NOMO-1 treated with DMSO at 0.1 percent for 48 hours (cell line): ENCODE measurements around the gene MMP28.

Experiments used
- DNase-seq: peaks from one replicate; lab custom pipeline; 2025; ENCODE audit not compliant: unreplicated experiment; lab: John Stamatoyannopoulos, UW

The MMP28 gene, protein sequence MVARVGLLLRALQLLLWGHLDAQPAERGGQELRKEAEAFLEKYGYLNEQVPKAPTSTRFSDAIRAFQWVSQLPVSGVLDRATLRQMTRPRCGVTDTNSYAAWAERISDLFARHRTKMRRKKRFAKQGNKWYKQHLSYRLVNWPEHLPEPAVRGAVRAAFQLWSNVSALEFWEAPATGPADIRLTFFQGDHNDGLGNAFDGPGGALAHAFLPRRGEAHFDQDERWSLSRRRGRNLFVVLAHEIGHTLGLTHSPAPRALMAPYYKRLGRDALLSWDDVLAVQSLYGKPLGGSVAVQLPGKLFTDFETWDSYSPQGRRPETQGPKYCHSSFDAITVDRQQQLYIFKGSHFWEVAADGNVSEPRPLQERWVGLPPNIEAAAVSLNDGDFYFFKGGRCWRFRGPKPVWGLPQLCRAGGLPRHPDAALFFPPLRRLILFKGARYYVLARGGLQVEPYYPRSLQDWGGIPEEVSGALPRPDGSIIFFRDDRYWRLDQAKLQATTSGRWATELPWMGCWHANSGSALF

DNA sequence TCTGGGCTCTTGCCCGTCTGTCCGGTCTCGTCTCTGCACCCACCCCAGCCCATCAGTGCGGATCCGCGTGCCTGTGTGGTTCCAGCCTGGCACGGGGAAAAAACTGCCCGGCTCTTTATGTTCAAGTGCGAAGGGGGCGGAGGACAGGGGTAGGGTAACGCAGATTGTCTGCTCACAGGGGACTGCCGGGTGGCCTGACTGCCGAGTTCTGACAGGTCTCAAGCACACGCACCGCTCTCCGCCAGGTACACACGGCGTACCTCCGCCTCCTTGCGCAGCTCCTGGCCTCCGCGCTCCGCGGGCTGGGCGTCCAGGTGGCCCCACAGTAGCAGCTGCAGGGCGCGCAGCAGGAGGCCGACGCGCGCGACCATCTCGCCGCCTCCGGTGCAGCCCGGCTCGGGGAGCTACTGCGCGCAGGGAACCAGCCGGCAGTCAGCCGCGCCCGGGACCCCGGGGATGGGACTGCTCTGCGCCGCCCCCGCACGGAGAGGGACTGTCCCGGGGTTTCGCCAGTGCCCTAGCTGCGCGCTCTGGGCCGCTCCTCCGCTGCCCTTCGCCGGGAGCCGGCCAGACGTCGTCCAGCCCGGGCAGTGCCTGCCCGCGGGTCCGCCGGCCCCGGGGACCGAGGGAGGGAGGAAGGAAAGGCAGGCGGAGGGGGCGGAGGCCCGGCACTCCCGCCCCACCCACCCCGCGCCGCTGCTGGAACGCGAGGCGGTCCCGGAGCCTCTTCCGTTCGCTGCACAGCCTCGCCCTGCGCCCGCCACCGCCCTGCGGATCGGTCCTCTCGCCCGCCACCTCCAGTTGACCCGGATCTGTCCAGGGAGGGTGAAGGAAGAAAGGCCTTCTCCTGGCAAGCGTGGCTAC is at the start of gene MMP28:
Gene MMP28, minus strand, starts transcription at position 635 of the 864 bp plus-strand sequence. Its CDS starts 264 bp downstream, at position 371.
- DNase-seq = no peak

DNA sequence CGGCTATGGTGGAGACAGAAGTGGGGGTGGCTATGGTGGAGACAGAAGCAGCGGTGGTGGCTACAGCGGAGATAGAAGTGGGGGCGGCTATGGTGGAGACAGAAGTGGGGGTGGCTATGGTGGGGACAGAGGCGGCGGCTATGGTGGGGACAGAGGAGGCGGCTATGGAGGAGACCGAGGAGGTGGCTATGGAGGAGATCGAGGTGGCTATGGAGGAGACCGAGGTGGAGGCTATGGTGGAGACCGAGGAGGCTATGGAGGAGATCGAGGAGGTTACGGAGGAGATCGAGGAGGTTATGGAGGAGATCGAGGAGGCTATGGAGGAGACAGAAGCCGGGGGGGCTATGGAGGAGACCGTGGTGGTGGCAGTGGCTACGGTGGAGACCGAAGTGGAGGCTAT is 49.1 kb upstream of the MMP28 start:
- DNase-seq = no peak

GRCh38 chr17:35843698-35844097 is 48.3 kb upstream of the MMP28 start:
- no peak for DNase-seq

DNA sequence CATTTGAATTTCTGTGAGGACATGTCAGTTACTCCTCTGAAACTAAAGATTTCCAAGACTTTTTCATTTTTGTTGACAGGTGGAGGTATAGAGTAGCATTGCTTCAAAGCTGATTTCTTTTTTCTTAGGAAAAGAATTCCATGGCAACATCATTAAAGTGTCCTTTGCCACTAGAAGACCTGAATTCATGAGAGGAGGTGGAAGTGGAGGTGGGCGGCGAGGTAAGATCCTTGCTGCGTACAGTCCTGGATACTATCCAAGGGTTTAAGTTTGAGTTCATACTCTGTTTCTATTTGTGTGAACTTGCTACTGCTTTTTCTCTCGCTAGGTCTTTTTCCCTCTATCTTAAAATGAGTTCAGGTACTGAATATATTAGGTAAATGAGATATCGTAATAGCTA is 46.8 kb upstream of the MMP28 start:
- DNase-seq = no peak

DNA sequence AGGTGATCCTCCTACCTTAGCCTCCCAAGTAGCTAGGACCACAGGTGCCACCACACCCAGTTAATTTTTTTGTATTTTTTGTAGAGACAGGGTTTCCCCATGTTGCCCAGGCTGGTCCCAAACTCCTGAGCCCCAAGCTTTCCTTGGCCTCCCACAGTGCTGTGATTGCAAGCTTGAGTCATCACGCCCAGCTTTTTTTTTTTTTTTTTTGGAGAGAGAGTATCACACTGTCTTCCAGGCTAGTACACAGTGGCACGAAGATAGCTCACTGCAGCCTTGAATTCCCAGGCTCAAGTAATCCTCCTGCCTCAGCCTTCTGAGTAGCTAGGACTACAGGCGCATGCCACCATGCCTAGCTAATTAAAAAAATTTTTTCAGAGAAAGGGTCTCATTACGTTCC is 46.1 kb upstream of the MMP28 start:
- DNase-seq = no peak

DNA sequence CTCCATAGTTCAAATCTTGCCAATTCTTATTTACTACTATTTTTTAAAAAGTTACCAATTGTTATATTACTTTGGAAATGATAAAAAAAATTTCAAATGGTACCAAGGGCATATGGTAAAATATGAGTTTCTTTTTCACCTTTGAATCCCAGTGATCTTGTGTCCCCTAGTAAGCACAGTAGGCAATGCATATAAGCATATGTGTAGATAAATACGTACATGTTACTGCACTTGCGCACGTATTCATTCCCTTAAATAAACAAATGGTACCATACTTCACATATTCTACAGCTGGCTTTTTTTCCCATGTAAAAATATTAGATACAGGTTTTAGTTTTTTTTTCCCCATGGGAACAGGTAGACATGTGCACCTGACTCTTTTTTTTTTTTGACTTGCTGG is 45.7 kb upstream of the MMP28 start:
- no peak for DNase-seq

DNA sequence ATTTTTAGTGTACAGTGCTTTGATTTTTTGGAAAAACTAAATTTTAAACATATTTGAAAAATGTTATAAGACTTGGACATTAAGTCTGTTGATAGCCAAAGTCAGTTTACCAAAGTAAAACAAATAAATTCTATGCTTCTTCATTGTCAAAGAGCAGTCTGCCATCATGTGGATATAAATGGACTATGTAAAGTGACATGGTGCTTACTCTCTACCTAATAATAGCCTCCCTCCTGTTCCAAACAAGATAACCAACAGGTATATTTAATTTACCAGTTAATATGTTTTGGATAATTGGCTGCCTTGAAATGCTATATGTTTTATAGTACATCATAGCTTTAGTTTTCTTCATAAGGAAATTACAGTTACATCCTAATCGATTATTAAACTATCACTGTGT is 29.8 kb upstream of the MMP28 start:
- DNase-seq = no peak

DNA sequence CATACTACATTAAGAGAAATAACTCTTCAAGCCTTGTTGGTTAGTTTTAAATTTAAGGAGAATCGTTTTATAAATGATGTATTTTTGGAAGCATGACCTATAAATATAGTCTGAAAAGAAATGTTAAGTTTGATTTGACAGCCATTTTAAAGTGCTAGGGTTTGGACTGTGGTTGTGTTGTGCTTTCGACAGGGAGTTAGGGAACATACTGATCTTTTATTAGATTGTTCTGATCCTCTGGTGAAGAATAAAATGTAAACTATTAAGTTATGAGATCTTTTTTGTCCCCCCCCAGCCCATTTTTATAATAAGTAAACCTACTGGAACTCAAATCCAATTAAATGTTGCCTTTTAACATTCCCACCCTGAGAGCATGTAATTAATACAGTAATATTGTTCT is 25.9 kb upstream of the MMP28 start:
- DNase-seq = no peak

- DNase-seq = no peak
Measured at GRCh38 chr17:35819455-35819854, 24.0 kb upstream of the MMP28 start.

- no peak for DNase-seq
Measured at GRCh38 chr17:35817196-35817595, 21.8 kb upstream of the MMP28 start.

DNA sequence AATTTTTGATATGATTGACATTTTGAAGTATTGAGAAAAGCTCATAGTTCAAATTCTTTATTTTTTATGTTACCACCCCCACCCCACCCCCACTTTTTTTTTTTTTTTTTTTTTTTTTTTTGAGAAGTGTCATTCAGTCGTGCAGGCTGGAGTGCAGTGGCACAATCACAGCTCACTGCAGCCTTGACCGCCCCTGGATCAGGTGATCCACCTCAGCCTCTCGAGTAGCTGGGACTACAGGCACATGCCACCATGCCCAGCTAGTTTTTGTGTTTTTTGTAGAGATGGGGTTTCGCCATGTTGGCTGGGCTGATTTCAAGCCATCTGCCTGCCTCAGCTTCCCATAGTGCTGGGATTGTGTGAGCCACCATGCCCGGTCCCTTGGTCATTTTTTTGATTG is 21.3 kb upstream of the MMP28 start:
- DNase-seq = no peak

- DNase-seq = no peak
Measured at GRCh38 chr17:35812456-35812855, 17.0 kb upstream of the MMP28 start.

DNA sequence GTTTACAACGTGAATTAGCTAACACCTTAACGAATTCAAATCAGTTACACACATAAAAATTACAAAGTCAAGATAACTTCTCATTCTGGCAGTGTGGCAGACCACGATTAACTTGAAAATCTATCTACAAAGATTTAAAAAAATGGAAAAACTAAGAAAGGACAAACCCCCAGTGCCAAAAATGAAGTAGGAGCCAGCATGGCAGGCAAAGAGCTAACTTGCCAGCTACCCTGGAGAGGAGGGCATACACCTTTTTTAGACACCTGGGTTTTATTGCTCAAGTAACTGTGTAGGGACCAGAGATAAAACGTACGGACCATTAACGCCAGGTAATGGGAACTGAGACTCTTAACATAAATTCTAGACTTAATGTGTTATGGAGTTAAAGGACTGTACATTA is 16.3 kb upstream of the MMP28 start:
- DNase-seq = no peak

DNA sequence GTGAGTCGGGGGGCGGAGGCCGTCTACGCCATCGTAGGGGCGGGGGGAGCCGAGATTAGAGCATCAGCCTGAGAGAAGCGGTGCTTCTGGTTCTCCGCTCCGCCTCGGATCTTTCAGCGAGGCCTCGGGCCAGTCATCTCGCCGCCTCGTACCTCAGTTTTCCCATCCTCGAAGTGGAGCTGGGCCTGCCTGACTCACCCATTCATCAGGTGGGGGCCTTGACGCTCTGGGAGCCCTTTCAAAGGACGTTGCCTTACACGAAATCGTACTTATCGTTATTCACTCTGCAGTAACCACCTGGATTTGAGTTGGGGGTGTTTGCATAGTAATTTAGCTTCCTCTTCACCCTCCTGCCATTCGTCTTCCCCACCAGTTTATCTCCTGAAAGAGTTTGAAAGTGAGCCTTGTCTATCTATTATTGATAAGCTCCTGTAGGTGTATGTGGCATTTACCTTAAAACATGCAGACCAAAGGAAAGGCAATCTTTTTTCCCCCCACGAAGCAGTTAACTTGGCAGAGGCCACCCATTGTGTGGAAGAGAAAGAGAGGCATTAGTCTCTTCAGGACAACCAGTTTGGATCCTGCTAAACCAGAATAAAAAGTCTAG is 14.5 kb upstream of the MMP28 start:
- no peak for DNase-seq

DNA sequence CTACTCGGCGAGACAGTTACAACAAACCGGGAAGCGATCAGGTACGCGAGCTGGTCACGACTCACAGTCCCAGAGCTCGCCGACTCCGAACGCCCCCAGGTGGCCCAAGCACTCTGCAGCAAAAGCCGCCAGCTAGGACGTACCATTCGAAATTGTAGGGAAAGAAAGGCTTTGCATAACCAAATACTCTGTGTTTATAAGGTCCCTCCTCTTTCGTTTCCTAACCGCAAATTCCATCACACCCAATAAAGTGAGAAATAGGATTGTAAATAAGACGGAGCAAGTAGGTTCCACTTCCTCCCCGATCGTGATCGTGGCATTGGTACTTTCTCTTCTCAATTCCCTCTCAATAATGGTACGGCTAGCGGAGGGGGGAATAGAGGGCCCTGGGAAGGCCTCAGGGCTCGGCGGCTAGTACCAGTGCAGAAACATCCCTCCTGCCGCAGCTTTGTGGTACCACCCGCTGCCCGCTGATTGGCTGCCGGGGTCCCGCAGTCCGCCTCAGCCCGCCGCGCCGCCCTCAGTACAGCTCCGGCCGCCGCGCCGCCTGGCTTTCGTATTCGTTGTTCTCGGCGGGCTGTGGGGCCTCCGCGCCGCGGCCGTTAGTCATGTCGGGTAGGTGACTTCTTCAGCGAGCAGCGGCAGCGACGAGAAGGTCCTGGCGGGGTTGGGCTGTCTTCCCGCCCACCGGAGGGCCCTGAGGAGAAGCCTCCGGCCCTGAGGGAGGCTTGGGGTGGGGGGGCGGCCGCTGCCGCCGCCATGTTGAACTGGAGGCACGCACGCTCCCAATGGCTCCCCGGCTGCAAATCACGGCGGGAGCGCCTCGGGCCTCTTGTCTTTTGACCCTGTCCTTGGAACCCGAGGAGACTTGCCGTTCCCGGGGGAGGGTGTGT is 13.8 kb upstream of the MMP28 start, which contains the start of gene TAF15:
Gene TAF15, plus strand, starts transcription at position 523 of the 893 bp plus-strand sequence. Its CDS starts 86 bp downstream, at position 609.
- peak; percentile 100 for DNase-seq

GRCh38 chr17:35808240-35808961 is 13.0 kb upstream of the MMP28 start:
- DNase-seq = peak; percentile 68

- DNase-seq = no peak
Measured at GRCh38 chr17:35807371-35808144, 12.1 kb upstream of the MMP28 start.

- DNase-seq = peak; percentile 88
Measured at GRCh38 chr17:35804658-35805192, 9.3 kb upstream of the MMP28 start.
